SU-DHL-6 (cell line): ENCODE data around the gene ARL15.

Experiments
- H2AFZ ChIP-seq: fragments of 200-600 bp; sonication (generic); 2 replicates; pipeline ENCODE4 v1.6.1; 2014; ENCODE audit warnings: low read depth, mild to moderate bottlenecking, moderate library complexity, mixed read lengths, antibody characterized with exemption, low read length; ENCODE audit not compliant: severe bottlenecking
- H3F3A ChIP-seq: fragments of 200-600 bp; shearing (Covaris generic); 2 replicates; pipeline ENCODE4 v1.6.0; 2016; ENCODE audit warnings: antibody characterized with exemption, mild to moderate bottlenecking; ENCODE audit not compliant: insufficient read depth
- H3K27ac ChIP-seq: fragments of 200-600 bp; sonication (generic); 2 replicates; pipeline ENCODE4 v1.5.1; 2016; ENCODE audit warnings: low read depth, mild to moderate bottlenecking, low read length, moderate library complexity, mixed read lengths
- H3K27me3 ChIP-seq: fragments of 200-600 bp; sonication (generic), shearing (Covaris generic); 2 replicates; pipeline ENCODE4 v1.6.0; 2014; ENCODE audit warnings: mild to moderate bottlenecking, low read length
- H3K36me3 ChIP-seq: fragments of 200-600 bp; sonication (generic); 2 replicates; pipeline ENCODE4 v1.6.1; 2014; ENCODE audit warnings: mild to moderate bottlenecking, low read length, mixed read lengths
- H3K4me2 ChIP-seq: fragments of 300-600, 200-600 bp; shearing (Covaris generic), sonication (generic); 2 replicates; pipeline ENCODE4 v1.6.0; 2014; ENCODE audit warnings: low read length, low read depth, mild to moderate bottlenecking; ENCODE audit not compliant: poor library complexity, severe bottlenecking
- H3K4me3 ChIP-seq: fragments of 200-600 bp; sonication (generic); 2 replicates; pipeline ENCODE4 v1.5.1; 2014; ENCODE audit warnings: antibody characterized with exemption, low read length, mild to moderate bottlenecking, mixed read lengths; ENCODE audit not compliant: insufficient read depth, poor library complexity, severe bottlenecking
- H3K79me2 ChIP-seq: fragments of 200-600 bp; sonication (generic); 2 replicates; pipeline ENCODE4 v1.6.1; 2014; ENCODE audit warnings: mild to moderate bottlenecking, low read length, moderate library complexity; ENCODE audit not compliant: insufficient read depth
- H3K9ac ChIP-seq: fragments of 200-600 bp; sonication (generic); 2 replicates; pipeline ENCODE4 v1.7.0; 2014; ENCODE audit warnings: mild to moderate bottlenecking, low read length
- H3K9me2 ChIP-seq: fragments of 200-600 bp; sonication (generic); replicated peaks from 2 replicates; pipeline ENCODE4 v1.6.1; 2014; ENCODE audit warnings: low read length; ENCODE audit not compliant: insufficient read depth
- H3K9me3 ChIP-seq: fragments of 200-600 bp; sonication (generic); 2 replicates; pipeline ENCODE4 v1.6.1; 2014; ENCODE audit warnings: low read length, mixed read lengths; ENCODE audit not compliant: insufficient read depth
- H4K20me1 ChIP-seq: fragments of 200-600 bp; sonication (generic); 2 replicates; pipeline ENCODE4 v1.6.1; 2014; ENCODE audit warnings: low read depth, mild to moderate bottlenecking, antibody characterized with exemption, low read length, moderate library complexity, mixed read lengths
- CTCF ChIP-seq: fragments of 200-600 bp; sonication (generic); IDR thresholded peaks from one replicate; pipeline ENCODE4 v1.5.1; 2017; ENCODE audit warnings: antibody characterized with exemption, mild to moderate bottlenecking, low read length, moderate library complexity; ENCODE audit not compliant: insufficient read depth, poor library complexity, severe bottlenecking
- EZH2phosphoT487 ChIP-seq: fragments of 200-600 bp; sonication (generic), shearing (Covaris generic); conservative IDR thresholded peaks from 2 replicates; pipeline ENCODE4 v1.6.1; 2018; ENCODE audit warnings: mild to moderate bottlenecking, antibody characterized with exemption, low read length, moderate library complexity, mixed read lengths

The ARL15 gene

GRCh38 chr5:54295651-54296276, 14.6 kb downstream of the ARL15 start:
- Histone ChIP-seq H3F3A (no peaks in the 10 kb centered on the region), H3K9me2 (no peaks in the 10 kb centered on the region), H3K4me2 (no peak overlapping the region), H4K20me1 (peaks cover under 1% of the 10 kb centered on the region; the same call in 1 of the 2 replicates), H3K27ac (no peak overlapping the region), H3K9me3 (no peaks in the 10 kb centered on the region), H3K4me3 (no peak overlapping the region), H3K36me3 (no peaks in the 10 kb centered on the region), H3K9ac (no peak overlapping the region), H3K79me2 (peaks cover 7% of the 10 kb centered on the region; the same call in 1 of the 2 replicates), H3K27me3 (no peaks in the 10 kb centered on the region), H2AFZ (no peak overlapping the region)
- TF ChIP-seq CTCF, result no peak
- no peak for TF ChIP-seq EZH2phosphoT487

GRCh38 chr5:54294097-54294667, 16.2 kb downstream of the ARL15 start:
- Histone ChIP-seq H2AFZ (no peak overlapping the region), H3K9me2 (no peaks in the 10 kb centered on the region), H3K79me2 (peaks cover 4% of the 10 kb centered on the region; the same call in 1 of the 2 replicates), H3F3A (no peaks in the 10 kb centered on the region), H3K27ac (no peak overlapping the region), H3K36me3 (no peaks in the 10 kb centered on the region), H3K9ac (no peak overlapping the region), H3K27me3 (no peaks in the 10 kb centered on the region), H3K9me3 (no peaks in the 10 kb centered on the region), H4K20me1 (no peaks in the 10 kb centered on the region; the same call in 1 of the 2 replicates), H3K4me3 (no peak overlapping the region), H3K4me2 (no peak overlapping the region)
- TF ChIP-seq EZH2phosphoT487, result no peak
- TF ChIP-seq CTCF, result no peak

GRCh38 chr5:54292866-54293265, 17.5 kb downstream of the ARL15 start:
- no peak overlapping the region for H3K27ac ChIP-seq
- no peak overlapping the region for H3K4me3 ChIP-seq
- H3K9ac ChIP-seq, result no peak overlapping the region
- H3K36me3 ChIP-seq, result no peaks in the 10 kb centered on the region
- TF ChIP-seq EZH2phosphoT487 (no peak), CTCF (no peak)
- H2AFZ ChIP-seq, result no peak overlapping the region
- H3F3A ChIP-seq, result no peaks in the 10 kb centered on the region
- no peaks in the 10 kb centered on the region for H4K20me1 ChIP-seq
- no peak overlapping the region for H3K4me2 ChIP-seq
- no peaks in the 10 kb centered on the region for H3K9me3 ChIP-seq
- H3K79me2 ChIP-seq, result peaks cover 4% of the 10 kb centered on the region; the same call in 1 of the 2 replicates
- H3K27me3 ChIP-seq, result no peaks in the 10 kb centered on the region
- H3K9me2 ChIP-seq, result no peaks in the 10 kb centered on the region
